Measurements from ENCODE around the gene PPARG. TPM values are rescaled to one million over a fixed set of nuclear protein-coding genes. Genes with fewer than 3 reads are reported as not detected.
"Not testable (repeated sequence)": the region's sequence is repeated elsewhere in the genome, so short reads cannot be mapped to it uniquely, and the experiment has no call there.

PPARG gene
- total and polyA plus RNA-seq, 10 donors, result 5.5 to 28.0 (median 19.4) TPM

- WGBS, 5 donors, result 63 to 89% (median 80%) methylated on average over 5 of the region's 5 CpGs
- Histone ChIP-seq H3K9me3 (no peaks in the 10 kb centered on the region), H3K4me3 (no peak overlapping the region), H3K36me3 (no peaks in the 10 kb centered on the region), H3K4me1 (peaks cover 0 to 22% (median 3%) of the 10 kb centered on the region in 6 donors), H3K27me3 (replicated peaks in 1 of 7) (no peaks in the 10 kb centered on the region), H3K27ac (no peak overlapping the region)
- TF ChIP-seq CTCF (IDR thresholded peaks at IDR 0.05 in 8 of 11, conservative IDR thresholded peaks at IDR 0.05 in 3 of 11) (no peak), POLR2AphosphoS5 (IDR thresholded peaks at IDR 0.05) (no peak), POLR2A (IDR thresholded peaks at IDR 0.05) (no peak)
- no peak for DNase-seq
- intact Hi-C loops (cut with DNase I; ENCODE audit: low total_unique reads), result no loop called here
Measured at GRCh38 chr3:12270976-12271375, 17.9 kb upstream of the PPARG start.

DNA sequence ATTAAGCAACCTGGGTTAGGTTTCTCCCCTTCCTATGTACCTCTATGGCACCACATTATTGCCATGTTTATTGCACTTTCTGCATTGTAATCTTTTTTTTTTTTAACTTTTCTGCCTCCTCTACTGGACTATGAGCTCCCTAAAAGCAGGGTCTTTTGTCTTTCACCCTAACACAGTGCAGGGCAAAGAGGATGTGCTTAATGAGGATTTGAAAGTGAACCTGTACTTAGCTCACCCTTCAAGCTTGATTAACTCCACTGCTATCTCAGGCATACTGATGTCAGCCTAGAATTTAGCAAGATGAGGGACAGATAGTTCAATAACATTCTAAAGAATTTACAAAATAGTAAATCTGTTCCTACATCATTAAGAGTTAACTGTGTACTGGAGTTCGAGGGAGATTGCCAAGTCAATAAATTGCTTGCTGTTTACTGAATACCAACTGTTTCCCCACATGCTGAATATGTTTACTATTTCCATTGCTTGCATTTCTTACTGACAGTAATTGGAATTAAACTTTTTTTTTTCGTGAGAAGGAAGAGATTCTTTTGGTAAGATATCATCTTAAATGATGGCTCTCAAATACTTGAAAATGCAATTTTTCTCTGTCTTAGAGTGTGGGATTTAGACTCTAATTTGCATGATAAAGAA lies 15.7 kb upstream of the PPARG start:
- 62 to 72% (median 71%) methylated on average over 2 of the region's 2 CpGs for WGBS, 5 donors
- Histone ChIP-seq H3K36me3 (no peaks in the 10 kb centered on the region), H3K4me3 (no peak overlapping the region), H3K27ac (no peak overlapping the region), H3K9me3 (no peaks in the 10 kb centered on the region), H3K4me1 (peaks cover 0 to 22% (median 3%) of the 10 kb centered on the region in 6 donors), H3K27me3 (replicated peaks in 1 of 7) (no peaks in the 10 kb centered on the region)
- TF ChIP-seq POLR2AphosphoS5 (IDR thresholded peaks at IDR 0.05) (no peak), POLR2A (IDR thresholded peaks at IDR 0.05) (no peak), CTCF (IDR thresholded peaks at IDR 0.05 in 8 of 11, conservative IDR thresholded peaks at IDR 0.05 in 3 of 11) (no peak)
- intact Hi-C loops (cut with DNase I; ENCODE audit: low total_unique reads), result no loop called here
- DNase-seq, result no peak

GRCh38 chr3:12275974-12276650 lies 12.8 kb upstream of the PPARG start:
- WGBS, 5 donors, result 73 to 87% (median 74%) methylated on average over 3 of the region's 3 CpGs
- Histone ChIP-seq H3K4me3 (no peak overlapping the region), H3K4me1 (peaks cover 0 to 21% (median 3%) of the 10 kb centered on the region in 6 donors), H3K27me3 (replicated peaks in 1 of 7) (peaks cover 0 to 7% (median 0%) of the 10 kb centered on the region in 7 donors), H3K36me3 (no peaks in the 10 kb centered on the region), H3K9me3 (no peaks in the 10 kb centered on the region), H3K27ac (no peak overlapping the region)
- TF ChIP-seq POLR2AphosphoS5 (IDR thresholded peaks at IDR 0.05), result no peak
- no peak for TF ChIP-seq POLR2A (IDR thresholded peaks at IDR 0.05)
- no peak for TF ChIP-seq CTCF (IDR thresholded peaks at IDR 0.05 in 8 of 11, conservative IDR thresholded peaks at IDR 0.05 in 3 of 11)
- intact Hi-C loops (cut with DNase I; ENCODE audit: low total_unique reads), result no loop called here
- no peak for DNase-seq

DNA sequence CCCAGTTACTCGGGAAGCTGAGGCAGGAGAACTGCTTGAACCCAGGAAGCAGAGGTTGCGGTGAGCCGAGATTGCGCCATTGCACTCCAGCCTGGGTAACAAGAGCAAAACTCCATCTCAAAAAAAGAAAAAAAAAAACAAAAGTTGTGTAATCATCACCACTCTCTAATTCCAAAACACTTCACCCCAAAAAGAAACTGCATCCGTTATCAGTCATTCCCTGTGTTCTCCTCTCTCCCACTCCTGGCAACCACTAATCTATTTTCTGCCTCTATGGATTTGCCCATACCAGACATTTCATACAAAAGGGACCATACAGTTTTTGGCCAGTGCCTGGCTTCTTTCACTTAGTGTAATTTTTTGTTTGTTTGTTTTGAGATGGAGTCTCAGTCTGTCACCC lies 12.0 kb upstream of the PPARG start:
- H3K27me3 ChIP-seq (replicated peaks in 1 of 7); H3K4me3 ChIP-seq; H3K9me3 ChIP-seq; intact Hi-C loops (cut with DNase I; ENCODE audit: low total_unique reads); H3K36me3 ChIP-seq; H3K27ac ChIP-seq; DNase-seq: not testable (repeated sequence)
- WGBS, 5 donors, result 55 to 80% (median 71%) methylated on average over 5 of the region's 5 CpGs
- H3K4me1 ChIP-seq, result peaks cover 0 to 21% (median 3%) of the 10 kb centered on the region in 6 donors

Measured in spleen (tissue), 11 donors.